Measurements from ENCODE around the gene POMP. TPM values are rescaled to one million over a fixed set of nuclear protein-coding genes. Genes with fewer than 3 reads are reported as not detected.

POMP gene
- total RNA-seq, 2 donors from 2014 or later = 88.2 to 93.7 TPM

GRCh38 chr13:28704282-28704681, 45.4 kb downstream of the POMP start:
- DNase-seq (ENCODE audit: low spot score) = no peak
- H3K36me3 ChIP-seq = peaks cover 43% of the 10 kb centered on the region
- H3K4me3 ChIP-seq = no peak overlapping the region
- TF ChIP-seq, protein P1, sequence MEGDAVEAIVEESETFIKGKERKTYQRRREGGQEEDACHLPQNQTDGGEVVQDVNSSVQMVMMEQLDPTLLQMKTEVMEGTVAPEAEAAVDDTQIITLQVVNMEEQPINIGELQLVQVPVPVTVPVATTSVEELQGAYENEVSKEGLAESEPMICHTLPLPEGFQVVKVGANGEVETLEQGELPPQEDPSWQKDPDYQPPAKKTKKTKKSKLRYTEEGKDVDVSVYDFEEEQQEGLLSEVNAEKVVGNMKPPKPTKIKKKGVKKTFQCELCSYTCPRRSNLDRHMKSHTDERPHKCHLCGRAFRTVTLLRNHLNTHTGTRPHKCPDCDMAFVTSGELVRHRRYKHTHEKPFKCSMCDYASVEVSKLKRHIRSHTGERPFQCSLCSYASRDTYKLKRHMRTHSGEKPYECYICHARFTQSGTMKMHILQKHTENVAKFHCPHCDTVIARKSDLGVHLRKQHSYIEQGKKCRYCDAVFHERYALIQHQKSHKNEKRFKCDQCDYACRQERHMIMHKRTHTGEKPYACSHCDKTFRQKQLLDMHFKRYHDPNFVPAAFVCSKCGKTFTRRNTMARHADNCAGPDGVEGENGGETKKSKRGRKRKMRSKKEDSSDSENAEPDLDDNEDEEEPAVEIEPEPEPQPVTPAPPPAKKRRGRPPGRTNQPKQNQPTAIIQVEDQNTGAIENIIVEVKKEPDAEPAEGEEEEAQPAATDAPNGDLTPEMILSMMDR (IDR thresholded peaks at IDR 0.05) = no peak
- H3K27me3 ChIP-seq = no peaks in the 10 kb centered on the region
- H3K27ac ChIP-seq = no peak overlapping the region
- H3K4me1 ChIP-seq = no peaks in the 10 kb centered on the region
- no peaks in the 10 kb centered on the region for H3K9me3 ChIP-seq

DNA sequence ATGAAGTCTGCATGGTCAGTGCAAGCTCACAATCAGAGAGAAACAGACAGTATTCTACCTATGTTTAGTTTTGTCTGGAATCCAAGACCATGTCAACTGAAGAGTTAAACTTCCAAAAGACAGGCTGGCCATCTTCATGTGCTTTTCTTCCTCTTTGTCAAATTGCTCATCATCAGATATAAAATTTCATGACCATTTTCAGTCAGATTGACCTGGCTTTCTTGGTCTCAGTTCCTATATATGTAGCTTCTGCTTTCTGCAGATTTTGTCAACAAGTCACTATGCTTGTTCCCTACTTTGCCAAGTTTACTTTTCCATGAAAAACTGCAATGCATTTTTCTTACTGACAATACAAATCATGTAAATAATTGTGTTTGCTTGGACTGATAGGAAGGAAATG, 46.0 kb downstream of the POMP start:
- DNase-seq (ENCODE audit: low spot score) = no peak
- H3K27ac ChIP-seq = no peak overlapping the region
- H3K27me3 ChIP-seq = no peaks in the 10 kb centered on the region
- TF ChIP-seq, protein P1 (IDR thresholded peaks at IDR 0.05) = no peak
- peaks cover 43% of the 10 kb centered on the region for H3K36me3 ChIP-seq
- H3K4me1 ChIP-seq = no peaks in the 10 kb centered on the region
- H3K4me3 ChIP-seq = no peak overlapping the region
- H3K9me3 ChIP-seq = no peaks in the 10 kb centered on the region

DNA sequence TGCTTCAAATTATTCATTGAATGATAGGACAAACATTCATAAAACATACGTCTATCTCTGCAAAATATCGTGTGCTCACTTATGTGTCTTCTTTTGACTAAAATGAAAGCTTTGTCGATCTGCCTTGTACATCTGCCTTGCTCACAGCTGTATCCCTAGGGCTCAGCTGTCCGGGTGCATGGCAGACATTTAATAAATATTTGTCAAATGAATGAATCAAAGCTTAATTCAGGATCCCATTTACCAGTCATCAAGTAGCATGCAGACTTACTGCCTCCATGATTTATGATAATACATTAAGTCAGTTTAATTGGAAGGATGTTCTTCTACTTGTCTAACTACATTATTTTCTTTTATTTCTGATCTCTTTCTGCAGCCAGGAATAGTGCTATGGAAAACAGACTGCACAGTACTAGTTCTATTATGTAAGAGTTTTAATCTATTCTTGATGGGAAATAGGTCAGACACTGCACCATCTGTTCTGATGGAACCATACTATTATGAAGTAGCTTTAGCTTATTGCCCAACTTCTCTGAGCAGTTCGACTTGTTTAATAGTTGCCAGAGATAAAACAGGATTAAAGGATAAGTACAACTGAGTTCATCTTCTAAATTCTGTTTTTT, 46.6 kb downstream of the POMP start:
- H3K4me3 ChIP-seq = no peak overlapping the region
- H3K4me1 ChIP-seq = no peaks in the 10 kb centered on the region
- TF ChIP-seq, protein P1 (IDR thresholded peaks at IDR 0.05) = no peak
- no peak for DNase-seq (ENCODE audit: low spot score)
- no peaks in the 10 kb centered on the region for H3K9me3 ChIP-seq
- H3K27ac ChIP-seq = no peak overlapping the region
- H3K27me3 ChIP-seq = no peaks in the 10 kb centered on the region
- H3K36me3 ChIP-seq = peaks cover 43% of the 10 kb centered on the region

GRCh38 chr13:28707629-28708427, 48.9 kb downstream of the POMP start:
- TF ChIP-seq, protein P1 (IDR thresholded peaks at IDR 0.05) = no peak
- Histone ChIP-seq H3K4me1 (no peaks in the 10 kb centered on the region), H3K4me3 (no peak overlapping the region), H3K9me3 (no peaks in the 10 kb centered on the region), H3K27ac (no peak overlapping the region), H3K36me3 (peaks cover 25% of the 10 kb centered on the region), H3K27me3 (no peaks in the 10 kb centered on the region)
- DNase-seq (ENCODE audit: low spot score) = no peak

GRCh38 chr13:28710161-28710560, 51.2 kb downstream of the POMP start:
- Histone ChIP-seq H3K4me1 (no peaks in the 10 kb centered on the region), H3K4me3 (no peak overlapping the region), H3K27me3 (no peaks in the 10 kb centered on the region), H3K27ac (no peak overlapping the region), H3K9me3 (no peaks in the 10 kb centered on the region), H3K36me3 (peaks cover 11% of the 10 kb centered on the region)
- TF ChIP-seq, protein P1 (IDR thresholded peaks at IDR 0.05) = no peak
- DNase-seq (ENCODE audit: low spot score) = no peak

Measured in right atrium auricular region (tissue), 2 donors.